HEK293 (cell line): ENCODE measurements around the gene AQP5.

ENCODE experiments used
- CTCF ChIA-PET: fragments of 350-600 bp; formaldehyde crosslinking; extraction: SDS; loops from one replicate; lab custom pipeline; 2021; ENCODE audit warnings: antibody characterized with exemption; lab: Yijun Ruan, JAX
- POLR2A ChIA-PET: fragments of 300-600 bp; formaldehyde crosslinking; extraction: SDS; loops from one replicate; lab custom pipeline; 2020; ENCODE audit warnings: antibody characterized with exemption, inconsistent platforms; lab: Yijun Ruan, JAX
- H3K27ac ChIP-seq: fragments of 200-500 bp; sonication (Bioruptor generic); 2 replicates; pipeline ENCODE4 v1.5.1; 2014; ENCODE audit warnings: low read depth, low read length, control low read depth, inconsistent platforms; ENCODE audit errors: extremely low read depth
- H3K36me3 ChIP-seq, 2 experiments: fragments of 200-500 bp in 1 of 2; sonication (Bioruptor generic) in 1 of 2; 1 replicate in 1 of 2; 2 replicates in 1 of 2; pipeline ENCODE4 v1.5.1; 2014 to 2017; ENCODE audit warnings: inconsistent platforms in 2 of 2, low read length in 2 of 2; ENCODE audit not compliant: control insufficient read depth in 2 of 2, insufficient read depth in 1 of 2
- H3K4me1 ChIP-seq: fragments of 200-500 bp; sonication (Bioruptor generic); 2 replicates; pipeline ENCODE4 v1.5.1; 2014; ENCODE audit warnings: mild to moderate bottlenecking, low read length, inconsistent platforms; ENCODE audit not compliant: control insufficient read depth, insufficient read depth
- H3K4me3 ChIP-seq: 2 replicates; pipeline ENCODE4 v1.5.1; 2011; ENCODE audit warnings: low read depth, mild to moderate bottlenecking, control low read depth, low read length, moderate library complexity
- H3K9me3 ChIP-seq: fragments of 200-500 bp; sonication (Bioruptor generic); 2 replicates; pipeline ENCODE4 v1.5.1; 2014; ENCODE audit warnings: low read depth, low read length, inconsistent platforms; ENCODE audit not compliant: control insufficient read depth, insufficient read depth
- BCL11A ChIP-seq: fragments of 450-650 bp; formaldehyde crosslinking; IDR thresholded peaks from 2 replicates; pipeline ENCODE4 v1.5.1; 2016; ENCODE audit warnings: low read depth, missing biosample characterization, missing genetic modification characterization
- BCL11B ChIP-seq: fragments of 450-650 bp; formaldehyde crosslinking; IDR thresholded peaks from 2 replicates; pipeline ENCODE4 v1.5.1; 2016; ENCODE audit warnings: low read depth, missing biosample characterization, missing genetic modification characterization
- KLF1 ChIP-seq: fragments of 450-650 bp; formaldehyde crosslinking; IDR thresholded peaks from 2 replicates; pipeline ENCODE4 v1.5.1; 2016; ENCODE audit warnings: missing biosample characterization, missing genetic modification characterization
- KLF10 ChIP-seq: fragments of 450-650 bp; IDR thresholded peaks from 2 replicates; pipeline ENCODE4 v1.5.1; 2018; ENCODE audit warnings: missing biosample characterization, mild to moderate bottlenecking, missing genetic modification characterization
- KLF7 ChIP-seq: fragments of 450-650 bp; formaldehyde crosslinking; IDR thresholded peaks from 2 replicates; pipeline ENCODE4 v1.5.1; 2016; ENCODE audit warnings: missing biosample characterization, missing genetic modification characterization, borderline replicate concordance
- MEIS1 ChIP-seq: sonication (generic); formaldehyde crosslinking; IDR thresholded peaks from 2 replicates; pipeline ENCODE4 v1.8.1; 2022; ENCODE audit warnings: missing genetic modification reagents, mild to moderate bottlenecking, borderline replicate concordance
- MZF1 ChIP-seq: fragments of 450-650 bp; formaldehyde crosslinking; IDR thresholded peaks from 2 replicates; pipeline ENCODE4 v1.5.1; 2017; ENCODE audit warnings: missing biosample characterization, missing genetic modification characterization, borderline replicate concordance
- SCRT1 ChIP-seq: fragments of 450-650 bp; formaldehyde crosslinking; IDR thresholded peaks from 2 replicates; pipeline ENCODE4 v1.5.1; 2016; ENCODE audit warnings: missing biosample characterization, missing genetic modification characterization, borderline replicate concordance
- SCRT2 ChIP-seq: fragments of 450-650 bp; formaldehyde crosslinking; IDR thresholded peaks from 2 replicates; pipeline ENCODE4 v1.5.1; 2016; ENCODE audit warnings: missing biosample characterization, missing genetic modification characterization
- SP2 ChIP-seq: fragments of 450-650 bp; formaldehyde crosslinking; IDR thresholded peaks from 2 replicates; pipeline ENCODE4 v1.5.1; 2016; ENCODE audit warnings: missing biosample characterization, missing genetic modification characterization
- TCF7L2 ChIP-seq: IDR thresholded peaks from 2 replicates; pipeline ENCODE4 v1.6.1; 2011; ENCODE audit warnings: low read depth, mild to moderate bottlenecking, inconsistent platforms, low read length, moderate library complexity, borderline replicate concordance
- ZBTB21 ChIP-seq: fragments of 450-650 bp; formaldehyde crosslinking; IDR thresholded peaks from 2 replicates; pipeline ENCODE4 v1.5.1; 2017; ENCODE audit warnings: missing biosample characterization, missing genetic modification characterization
- ZNF112 ChIP-seq: fragments of 450-650 bp; formaldehyde crosslinking; IDR thresholded peaks from 2 replicates; pipeline ENCODE4 v1.5.0; 2017; ENCODE audit warnings: missing biosample characterization, missing genetic modification characterization
- ZNF114 ChIP-seq: fragments of 450-650 bp; formaldehyde crosslinking; IDR thresholded peaks from 2 replicates; pipeline ENCODE4 v1.5.0; 2017; ENCODE audit warnings: missing biosample characterization, missing genetic modification characterization
- ZNF133 ChIP-seq: fragments of 450-650 bp; formaldehyde crosslinking; IDR thresholded peaks from 2 replicates; pipeline ENCODE4 v1.5.1; 2016; ENCODE audit warnings: missing biosample characterization, missing genetic modification characterization
- ZNF146 ChIP-seq: fragments of 450-650 bp; formaldehyde crosslinking; IDR thresholded peaks from 2 replicates; pipeline ENCODE4 v1.5.1; 2016; ENCODE audit warnings: missing biosample characterization, missing genetic modification characterization
- ZNF2 ChIP-seq: fragments of 450-650 bp; formaldehyde crosslinking; IDR thresholded peaks from 2 replicates; pipeline ENCODE4 v1.5.1; 2016; ENCODE audit warnings: missing biosample characterization, missing genetic modification characterization
- ZNF248 ChIP-seq: fragments of 450-650 bp; formaldehyde crosslinking; IDR thresholded peaks from 2 replicates; pipeline ENCODE4 v1.5.1; 2017; ENCODE audit warnings: missing biosample characterization, missing genetic modification characterization
- ZNF266 ChIP-seq: fragments of 450-650 bp; formaldehyde crosslinking; IDR thresholded peaks from 2 replicates; pipeline ENCODE4 v1.5.1; 2016; ENCODE audit warnings: missing biosample characterization, missing genetic modification characterization, low read depth
- ZNF335 ChIP-seq: fragments of 450-650 bp; formaldehyde crosslinking; conservative IDR thresholded peaks from 2 replicates; pipeline ENCODE4 v1.5.1; 2016; ENCODE audit warnings: missing biosample characterization, missing genetic modification characterization
- ZNF404 ChIP-seq: fragments of 450-650 bp; formaldehyde crosslinking; IDR thresholded peaks from 2 replicates; pipeline ENCODE4 v1.5.1; 2017; ENCODE audit warnings: missing biosample characterization, missing genetic modification characterization
- ZNF426 ChIP-seq: fragments of 450-650 bp; formaldehyde crosslinking; IDR thresholded peaks from 2 replicates; pipeline ENCODE4 v1.5.1; 2017; ENCODE audit warnings: missing biosample characterization, missing genetic modification characterization, mild to moderate bottlenecking, inconsistent platforms, moderate library complexity
- ZNF501 ChIP-seq: fragments of 450-650 bp; formaldehyde crosslinking; IDR thresholded peaks from 2 replicates; pipeline ENCODE4 v1.5.1; 2016; ENCODE audit warnings: missing biosample characterization, missing genetic modification characterization
- ZNF660 ChIP-seq: fragments of 450-650 bp; IDR thresholded peaks from 2 replicates; pipeline ENCODE4 v1.5.1; 2018; ENCODE audit warnings: missing biosample characterization, mild to moderate bottlenecking, missing genetic modification characterization
- ZNF701 ChIP-seq: fragments of 450-650 bp; formaldehyde crosslinking; IDR thresholded peaks from 2 replicates; pipeline ENCODE4 v1.5.1; 2016; ENCODE audit warnings: missing biosample characterization, missing genetic modification characterization
- ZNF76 ChIP-seq: fragments of 450-650 bp; formaldehyde crosslinking; IDR thresholded peaks from 2 replicates; pipeline ENCODE4; 2016; ENCODE audit warnings: low read depth, missing biosample characterization, missing genetic modification characterization, borderline replicate concordance
- ZSCAN16 ChIP-seq: fragments of 450-650 bp; formaldehyde crosslinking; IDR thresholded peaks from 2 replicates; pipeline ENCODE4 v1.5.1; 2016; ENCODE audit warnings: missing biosample characterization, missing genetic modification characterization
- ZXDB ChIP-seq: fragments of 450-650 bp; formaldehyde crosslinking; IDR thresholded peaks from 2 replicates; pipeline ENCODE4 v1.5.1; 2016; ENCODE audit warnings: missing biosample characterization, missing genetic modification characterization
- TF ChIP-seq, protein P1 (sequence below): fragments of 450-650 bp; formaldehyde crosslinking; optimal IDR thresholded peaks from 2 replicates; pipeline ENCODE3; 2016; ENCODE audit warnings: missing biosample characterization, mild to moderate bottlenecking, missing genetic modification characterization
- TF ChIP-seq, protein P2 (sequence below): fragments of 450-650 bp; formaldehyde crosslinking; IDR thresholded peaks from 2 replicates; pipeline ENCODE4 v1.5.1; 2016; ENCODE audit warnings: missing biosample characterization, missing genetic modification characterization

The AQP5 gene

DNA sequence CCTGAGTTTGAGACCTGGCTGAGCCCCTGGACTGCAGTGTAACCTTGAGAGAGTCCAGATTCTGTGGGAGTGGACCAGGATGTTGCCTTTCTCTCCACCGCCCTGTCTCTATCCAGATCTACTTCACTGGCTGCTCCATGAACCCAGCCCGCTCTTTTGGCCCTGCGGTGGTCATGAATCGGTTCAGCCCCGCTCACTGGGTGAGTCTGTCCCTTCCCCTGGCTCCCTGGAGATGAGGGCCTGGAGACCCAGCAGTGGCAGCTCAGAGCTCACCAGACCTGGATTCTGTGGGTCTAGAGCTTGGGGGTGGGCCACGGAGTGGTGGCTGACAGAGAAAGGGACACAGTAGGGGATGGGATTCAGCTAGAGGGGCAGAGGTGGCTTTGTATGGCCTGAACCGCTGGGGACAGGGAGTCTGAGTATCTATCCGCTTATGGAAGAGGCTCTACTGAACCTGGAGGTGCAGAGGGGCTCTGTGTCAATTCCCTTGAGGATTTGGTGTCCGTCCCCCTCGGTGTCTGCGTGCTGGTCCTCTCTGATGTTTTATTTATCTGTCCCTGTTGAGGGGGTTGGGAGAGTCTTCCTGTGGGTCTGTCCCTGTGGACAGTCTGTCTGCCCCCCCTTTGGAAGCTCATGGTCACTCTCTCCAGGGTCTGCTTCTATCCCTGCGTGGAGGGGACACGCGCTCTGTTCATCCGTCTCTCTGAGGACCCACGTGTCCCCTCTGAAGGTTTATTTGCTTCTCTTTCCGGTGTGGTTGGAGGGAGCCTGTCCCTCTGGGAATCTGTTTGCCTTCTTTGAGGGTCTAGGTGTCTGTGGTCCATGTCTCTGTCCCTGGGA is 2.5 kb downstream of the AQP5 start:
- Histone ChIP-seq H3K27ac (no peak overlapping the region), H3K4me1 (0 out of 2 replicates have a peak, but pooled peaks cover 5% of the 10 kb centered on the region), H3K36me3 (no peaks in the 10 kb centered on the region), H3K9me3 (no peaks in the 10 kb centered on the region), H3K4me3 (no peak overlapping the region)
- ChIA-PET POLR2A (no interaction called here), CTCF (interaction anchor here (0.6 to 7.1 kb wide), 6 partner anchors 18 to 106 kb away, joined by 3 to 99 read pairs (median 52); no protein-coding TSS in a partner anchor)
- TF ChIP-seq SCRT1 (tag by site-specific recombination), result no peak
- TF ChIP-seq BCL11A (tag by site-specific recombination), result no peak
- no peak for TF ChIP-seq KLF7 (tag by site-specific recombination)
- no peak for TF ChIP-seq ZNF426 (tag by site-specific recombination)
- TF ChIP-seq ZNF133 (tag by site-specific recombination), result no peak
- no peak for TF ChIP-seq ZNF501 (tag by site-specific recombination)
- no peak for TF ChIP-seq KLF1 (tag by site-specific recombination)
- no peak for TF ChIP-seq ZSCAN16
- TF ChIP-seq MEIS1, result no peak
- no peak for TF ChIP-seq KLF10 (tag by site-specific recombination)
- no peak for TF ChIP-seq ZNF266 (tag by site-specific recombination)
- no peak for TF ChIP-seq ZNF146 (tag by site-specific recombination)
- TF ChIP-seq, protein P1, sequence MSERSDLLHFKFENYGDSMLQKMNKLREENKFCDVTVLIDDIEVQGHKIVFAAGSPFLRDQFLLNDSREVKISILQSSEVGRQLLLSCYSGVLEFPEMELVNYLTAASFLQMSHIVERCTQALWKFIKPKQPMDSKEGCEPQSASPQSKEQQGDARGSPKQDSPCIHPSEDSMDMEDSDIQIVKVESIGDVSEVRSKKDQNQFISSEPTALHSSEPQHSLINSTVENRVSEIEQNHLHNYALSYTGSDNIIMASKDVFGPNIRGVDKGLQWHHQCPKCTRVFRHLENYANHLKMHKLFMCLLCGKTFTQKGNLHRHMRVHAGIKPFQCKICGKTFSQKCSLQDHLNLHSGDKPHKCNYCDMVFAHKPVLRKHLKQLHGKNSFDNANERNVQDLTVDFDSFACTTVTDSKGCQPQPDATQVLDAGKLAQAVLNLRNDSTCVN (tag by site-specific recombination), result no peak
- TF ChIP-seq ZNF76 (tag by site-specific recombination), result no peak
- TF ChIP-seq ZNF660 (tag by site-specific recombination), result no peak
- TF ChIP-seq, protein P2, sequence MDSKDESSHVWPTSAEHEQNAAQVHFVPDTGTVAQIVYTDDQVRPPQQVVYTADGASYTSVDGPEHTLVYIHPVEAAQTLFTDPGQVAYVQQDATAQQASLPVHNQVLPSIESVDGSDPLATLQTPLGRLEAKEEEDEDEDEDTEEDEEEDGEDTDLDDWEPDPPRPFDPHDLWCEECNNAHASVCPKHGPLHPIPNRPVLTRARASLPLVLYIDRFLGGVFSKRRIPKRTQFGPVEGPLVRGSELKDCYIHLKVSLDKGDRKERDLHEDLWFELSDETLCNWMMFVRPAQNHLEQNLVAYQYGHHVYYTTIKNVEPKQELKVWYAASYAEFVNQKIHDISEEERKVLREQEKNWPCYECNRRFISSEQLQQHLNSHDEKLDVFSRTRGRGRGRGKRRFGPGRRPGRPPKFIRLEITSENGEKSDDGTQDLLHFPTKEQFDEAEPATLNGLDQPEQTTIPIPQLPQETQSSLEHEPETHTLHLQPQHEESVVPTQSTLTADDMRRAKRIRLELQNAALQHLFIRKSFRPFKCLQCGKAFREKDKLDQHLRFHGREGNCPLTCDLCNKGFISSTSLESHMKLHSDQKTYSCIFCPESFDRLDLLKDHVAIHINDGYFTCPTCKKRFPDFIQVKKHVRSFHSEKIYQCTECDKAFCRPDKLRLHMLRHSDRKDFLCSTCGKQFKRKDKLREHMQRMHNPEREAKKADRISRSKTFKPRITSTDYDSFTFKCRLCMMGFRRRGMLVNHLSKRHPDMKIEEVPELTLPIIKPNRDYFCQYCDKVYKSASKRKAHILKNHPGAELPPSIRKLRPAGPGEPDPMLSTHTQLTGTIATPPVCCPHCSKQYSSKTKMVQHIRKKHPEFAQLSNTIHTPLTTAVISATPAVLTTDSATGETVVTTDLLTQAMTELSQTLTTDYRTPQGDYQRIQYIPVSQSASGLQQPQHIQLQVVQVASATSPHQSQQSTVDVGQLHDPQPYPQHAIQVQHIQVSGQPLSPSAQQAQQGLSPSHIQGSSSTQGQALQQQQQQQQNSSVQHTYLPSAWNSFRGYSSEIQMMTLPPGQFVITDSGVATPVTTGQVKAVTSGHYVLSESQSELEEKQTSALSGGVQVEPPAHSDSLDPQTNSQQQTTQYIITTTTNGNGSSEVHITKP, result no peak
- no peak for TF ChIP-seq SP2 (tag by site-specific recombination)
- TF ChIP-seq ZNF335, result no peak
- no peak for TF ChIP-seq ZNF701 (tag by site-specific recombination)

DNA sequence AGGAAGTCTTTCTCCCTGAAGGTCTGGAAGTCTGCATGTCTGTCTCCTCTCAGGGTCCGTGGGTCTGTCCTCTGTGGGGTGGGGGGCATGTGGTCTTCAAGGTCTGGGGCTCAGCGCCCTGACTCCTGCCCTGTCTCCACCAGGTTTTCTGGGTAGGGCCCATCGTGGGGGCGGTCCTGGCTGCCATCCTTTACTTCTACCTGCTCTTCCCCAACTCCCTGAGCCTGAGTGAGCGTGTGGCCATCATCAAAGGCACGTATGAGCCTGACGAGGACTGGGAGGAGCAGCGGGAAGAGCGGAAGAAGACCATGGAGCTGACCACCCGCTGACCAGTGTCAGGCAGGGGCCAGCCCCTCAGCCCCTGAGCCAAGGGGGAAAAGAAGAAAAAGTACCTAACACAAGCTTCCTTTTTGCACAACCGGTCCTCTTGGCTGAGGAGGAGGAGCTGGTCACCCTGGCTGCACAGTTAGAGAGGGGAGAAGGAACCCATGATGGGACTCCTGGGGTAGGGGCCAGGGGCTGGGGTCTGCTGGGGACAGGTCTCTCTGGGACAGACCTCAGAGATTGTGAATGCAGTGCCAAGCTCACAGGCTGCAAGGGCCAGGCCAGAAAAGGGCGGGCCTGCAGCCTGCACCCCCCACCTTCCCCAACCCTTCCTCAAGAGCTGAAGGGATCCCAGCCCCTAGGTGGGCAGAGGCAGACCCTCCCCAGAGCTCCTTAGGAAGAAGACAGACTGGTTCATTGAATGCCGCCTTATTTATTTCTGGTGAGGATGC is 3.4 kb downstream of the AQP5 start:
- H3K4me1 ChIP-seq, result 0 out of 2 replicates have a peak, but pooled peaks cover under 1% of the 10 kb centered on the region
- CTCF ChIA-PET, result interaction anchor here (0.6 to 7.1 kb wide), 11 partner anchors 16 to 105 kb away, joined by 3 to 104 read pairs (median 26); no protein-coding TSS in a partner anchor
- no peak for TF ChIP-seq BCL11B (tag by site-specific recombination)
- no peak for TF ChIP-seq MZF1
- no peak for TF ChIP-seq SCRT2 (tag by site-specific recombination)
- no peak for TF ChIP-seq ZNF114 (tag by site-specific recombination)
- TF ChIP-seq ZNF112 (tag by site-specific recombination), result no peak
- no peak for TF ChIP-seq ZNF2 (tag by site-specific recombination)
- no peak for TF ChIP-seq ZBTB21 (tag by site-specific recombination)
- no peak for TF ChIP-seq MEIS1
- no peak for TF ChIP-seq ZXDB
- TF ChIP-seq ZNF248 (tag by site-specific recombination), result no peak
- TF ChIP-seq TCF7L2, result no peak
- TF ChIP-seq ZNF404 (tag by site-specific recombination), result no peak

More for the DNA sequence above, 3.4 kb downstream of the AQP5 start:
- H3K9me3 ChIP-seq, result no peaks in the 10 kb centered on the region
- POLR2A ChIA-PET, result interaction anchor here (1.3 to 1.6 kb wide), 2 partner anchors 12 to 105 kb away, joined by 3 to 4 read pairs; no protein-coding TSS in a partner anchor
- no peak overlapping the region for H3K4me3 ChIP-seq
- no peaks in the 10 kb centered on the region for H3K36me3 ChIP-seq
- H3K27ac ChIP-seq, result no peak overlapping the region
